Measurements from ENCODE around the gene TRABD.

TRABD gene

DNA sequence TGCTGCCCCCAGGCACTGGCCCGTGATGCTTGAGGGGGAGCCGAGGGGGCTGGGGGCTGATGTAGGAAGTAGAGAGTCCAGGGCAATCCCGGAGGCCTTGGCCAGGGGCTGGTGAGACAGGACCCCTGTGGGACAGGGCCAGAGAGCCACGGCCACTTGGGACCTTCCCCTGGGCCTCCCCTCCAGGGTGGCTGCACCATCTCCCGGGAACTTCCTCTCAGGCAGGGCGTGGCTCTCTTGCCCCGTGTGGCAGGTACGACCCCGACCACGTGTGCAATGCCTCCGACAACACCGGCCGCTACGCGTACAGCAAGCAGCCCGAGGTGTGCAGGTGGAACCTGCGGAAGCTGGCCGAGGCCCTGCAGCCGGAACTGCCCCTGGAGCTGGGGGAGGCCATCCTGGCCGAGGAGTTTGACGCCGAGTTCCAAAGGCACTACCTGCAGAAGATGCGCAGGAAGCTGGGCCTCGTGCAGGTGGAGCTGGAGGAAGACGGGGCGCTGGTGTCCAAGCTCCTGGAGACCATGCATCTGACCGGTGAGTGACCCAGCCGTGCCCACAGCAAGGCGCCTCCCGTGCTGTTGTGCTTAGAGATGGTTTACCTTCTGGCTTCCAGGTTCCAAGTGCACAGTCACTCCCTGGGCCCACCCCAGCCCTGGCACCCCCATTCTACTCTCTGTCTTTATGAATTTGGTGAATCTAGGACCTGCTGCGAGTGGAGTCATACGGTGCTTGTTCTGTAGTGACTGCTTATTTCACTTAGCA, 24.8 kb downstream of the TRABD start:
- no peaks in the 10 kb centered on the region for H3K9me3 ChIP-seq (ENCODE audit: insufficient read depth, low read depth, low read length)
- H3K27ac ChIP-seq (ENCODE audit: low read depth, low read length) = no peak overlapping the region
- H3K27me3 ChIP-seq (ENCODE audit: insufficient read depth, low read length) = no peaks in the 10 kb centered on the region
- H3K4me3 ChIP-seq (ENCODE audit: low read length) = no peak overlapping the region
- H3K4me1 ChIP-seq (ENCODE audit: insufficient read depth, low read length) = no peaks in the 10 kb centered on the region; the same call in 1 of the 2 replicates
- 96% methylated on average over 32 of the region's 32 CpGs for WGBS
- peaks cover 56% of the 10 kb centered on the region for H3K36me3 ChIP-seq (ENCODE audit: insufficient read depth, low read length)
- H3K9ac ChIP-seq (ENCODE audit: low read depth, low read length) = no peak overlapping the region

DNA sequence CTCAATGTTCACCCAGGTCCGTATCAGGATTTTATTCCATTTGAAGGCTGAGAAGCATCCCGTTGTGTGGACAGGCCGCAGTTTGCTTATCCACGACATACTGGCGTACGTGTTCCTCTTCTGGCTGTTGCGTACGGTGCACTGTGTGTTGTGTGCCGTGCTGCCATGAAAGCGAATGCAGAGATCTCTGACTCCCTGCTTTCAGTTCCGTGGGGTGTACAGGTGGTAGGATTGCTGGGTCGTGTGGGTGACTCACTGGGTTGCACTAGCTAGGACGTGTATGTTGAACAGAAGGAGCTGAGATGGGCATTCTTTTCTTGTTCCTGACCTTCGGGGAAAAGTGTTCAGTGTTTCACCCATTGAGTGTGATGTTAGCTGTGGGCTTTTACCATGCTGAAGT, 25.4 kb downstream of the TRABD start:
- H3K27ac ChIP-seq (ENCODE audit: low read depth, low read length) = no peak overlapping the region
- H3K27me3 ChIP-seq (ENCODE audit: insufficient read depth, low read length) = no peaks in the 10 kb centered on the region
- H3K4me3 ChIP-seq (ENCODE audit: low read length) = no peak overlapping the region
- no peaks in the 10 kb centered on the region; the same call in 1 of the 2 replicates for H3K4me1 ChIP-seq (ENCODE audit: insufficient read depth, low read length)
- H3K36me3 ChIP-seq (ENCODE audit: insufficient read depth, low read length) = peaks cover 62% of the 10 kb centered on the region
- H3K9ac ChIP-seq (ENCODE audit: low read depth, low read length) = no peak overlapping the region
- no peaks in the 10 kb centered on the region for H3K9me3 ChIP-seq (ENCODE audit: insufficient read depth, low read depth, low read length)
- WGBS = 96% methylated on average over 14 of the region's 14 CpGs

DNA sequence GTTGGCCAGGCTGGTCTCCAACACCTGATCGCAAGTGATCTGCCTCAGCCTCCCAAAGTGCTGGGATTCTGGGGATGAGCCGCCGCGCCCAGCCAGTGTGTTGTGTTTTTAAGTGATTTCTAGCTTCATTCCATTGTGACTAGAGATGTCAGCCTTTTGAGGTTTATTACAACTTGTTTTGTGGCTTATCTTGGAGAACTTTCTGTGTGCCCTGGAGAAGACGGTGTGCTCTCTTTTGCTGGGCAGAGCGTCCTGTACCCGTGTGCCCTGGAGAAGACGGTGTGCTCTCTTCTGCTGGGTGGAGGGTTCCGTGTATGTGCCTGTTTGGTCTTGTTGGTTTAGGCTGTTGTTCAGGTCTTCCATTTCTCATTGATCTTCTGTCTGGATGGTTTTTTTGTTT, 27.6 kb downstream of the TRABD start:
- Histone ChIP-seq H3K9ac (ENCODE audit: low read depth, low read length) (no peak overlapping the region), H3K4me3 (ENCODE audit: low read length) (no peak overlapping the region), H3K27me3 (ENCODE audit: insufficient read depth, low read length) (no peaks in the 10 kb centered on the region), H3K27ac (ENCODE audit: low read depth, low read length) (no peak overlapping the region), H3K9me3 (ENCODE audit: insufficient read depth, low read depth, low read length) (no peaks in the 10 kb centered on the region), H3K36me3 (ENCODE audit: insufficient read depth, low read length) (peaks cover 78% of the 10 kb centered on the region), H3K4me1 (ENCODE audit: insufficient read depth, low read length) (no peaks in the 10 kb centered on the region)
- 94% methylated on average over 9 of the region's 9 CpGs for WGBS

DNA sequence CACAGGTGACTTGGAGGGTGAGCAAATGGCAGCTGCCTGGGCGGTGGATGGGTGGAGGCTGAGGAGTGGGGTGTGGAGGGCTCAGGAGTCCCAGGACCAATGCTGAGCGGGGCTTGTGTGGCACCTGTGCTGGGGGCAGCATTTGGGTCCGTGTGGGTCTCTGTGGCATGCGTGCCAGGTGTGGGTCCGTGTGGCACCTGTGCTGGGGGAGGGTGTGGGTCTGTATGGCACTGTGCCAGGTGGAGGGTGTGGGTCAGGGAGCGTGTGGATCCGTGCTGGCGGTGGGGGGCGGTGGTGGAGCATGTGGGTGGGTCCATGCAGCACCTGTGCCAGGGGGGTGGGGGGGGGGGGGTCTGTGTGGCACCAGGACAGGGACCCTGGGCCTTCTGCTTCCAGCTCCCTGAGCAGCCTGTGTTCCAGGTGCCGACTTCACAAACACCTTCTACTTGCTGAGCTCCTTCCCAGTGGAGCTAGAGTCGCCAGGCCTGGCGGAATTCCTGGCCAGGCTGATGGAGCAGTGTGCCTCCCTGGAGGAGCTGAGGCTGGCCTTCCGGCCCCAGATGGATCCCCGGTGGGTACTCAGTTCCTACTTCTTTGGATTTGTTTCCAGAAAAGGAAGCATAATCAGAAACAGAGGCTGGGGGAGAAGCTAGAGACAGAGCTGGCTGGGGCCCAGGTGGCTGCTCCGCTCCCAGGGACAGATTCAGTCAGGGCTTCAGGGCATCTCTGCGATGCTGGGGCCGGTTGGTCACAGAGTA, 29.8 kb downstream of the TRABD start:
- Histone ChIP-seq H3K27me3 (ENCODE audit: insufficient read depth, low read length) (no peaks in the 10 kb centered on the region), H3K27ac (ENCODE audit: low read depth, low read length) (no peak overlapping the region), H3K9me3 (ENCODE audit: insufficient read depth, low read depth, low read length) (no peaks in the 10 kb centered on the region), H3K9ac (ENCODE audit: low read depth, low read length) (no peak overlapping the region), H3K4me1 (ENCODE audit: insufficient read depth, low read length) (no peaks in the 10 kb centered on the region), H3K4me3 (ENCODE audit: low read length) (no peak overlapping the region), H3K36me3 (ENCODE audit: insufficient read depth, low read length) (peaks cover 89% of the 10 kb centered on the region)
- WGBS = 97% methylated on average over 17 of the region's 17 CpGs

DNA sequence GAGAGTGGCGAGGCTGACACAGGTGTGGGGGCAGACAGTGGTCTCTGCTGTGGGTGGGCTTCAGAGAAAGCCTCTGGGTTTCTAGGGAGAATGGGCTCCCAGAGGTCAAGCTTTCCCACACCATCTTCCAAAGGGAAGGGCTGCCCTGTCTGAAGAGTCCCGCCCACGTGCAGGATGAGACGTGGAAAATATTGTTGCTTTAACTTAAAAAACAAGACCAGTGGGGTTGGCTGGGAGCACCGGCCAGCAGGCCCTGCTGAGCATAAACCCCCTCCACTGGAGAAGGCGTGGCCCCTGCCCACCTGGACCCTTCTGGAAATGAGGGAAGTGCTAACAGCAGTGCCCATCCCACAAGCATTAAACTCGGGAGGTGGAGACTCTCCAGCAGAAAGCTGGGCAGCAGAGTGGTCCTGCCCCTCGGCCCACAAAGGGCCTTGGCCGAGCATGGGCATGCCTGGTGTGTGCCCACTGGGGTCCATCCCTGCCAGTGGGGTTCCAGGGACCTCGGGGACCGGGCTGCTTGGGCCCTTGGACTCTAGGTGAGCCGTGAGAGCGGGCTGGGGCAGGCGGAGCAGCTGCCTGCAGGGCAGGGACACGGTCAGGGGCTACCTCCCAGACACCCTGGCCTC, 30.5 kb downstream of the TRABD start:
- peaks cover 89% of the 10 kb centered on the region for H3K36me3 ChIP-seq (ENCODE audit: insufficient read depth, low read length)
- H3K9me3 ChIP-seq (ENCODE audit: insufficient read depth, low read depth, low read length) = no peaks in the 10 kb centered on the region
- 95% methylated on average over 15 of the region's 15 CpGs for WGBS
- no peaks in the 10 kb centered on the region for H3K27me3 ChIP-seq (ENCODE audit: insufficient read depth, low read length)
- no peaks in the 10 kb centered on the region for H3K4me1 ChIP-seq (ENCODE audit: insufficient read depth, low read length)
- no peak overlapping the region for H3K9ac ChIP-seq (ENCODE audit: low read depth, low read length)
- no peak overlapping the region for H3K27ac ChIP-seq (ENCODE audit: low read depth, low read length)
- no peak overlapping the region for H3K4me3 ChIP-seq (ENCODE audit: low read length)

DNA sequence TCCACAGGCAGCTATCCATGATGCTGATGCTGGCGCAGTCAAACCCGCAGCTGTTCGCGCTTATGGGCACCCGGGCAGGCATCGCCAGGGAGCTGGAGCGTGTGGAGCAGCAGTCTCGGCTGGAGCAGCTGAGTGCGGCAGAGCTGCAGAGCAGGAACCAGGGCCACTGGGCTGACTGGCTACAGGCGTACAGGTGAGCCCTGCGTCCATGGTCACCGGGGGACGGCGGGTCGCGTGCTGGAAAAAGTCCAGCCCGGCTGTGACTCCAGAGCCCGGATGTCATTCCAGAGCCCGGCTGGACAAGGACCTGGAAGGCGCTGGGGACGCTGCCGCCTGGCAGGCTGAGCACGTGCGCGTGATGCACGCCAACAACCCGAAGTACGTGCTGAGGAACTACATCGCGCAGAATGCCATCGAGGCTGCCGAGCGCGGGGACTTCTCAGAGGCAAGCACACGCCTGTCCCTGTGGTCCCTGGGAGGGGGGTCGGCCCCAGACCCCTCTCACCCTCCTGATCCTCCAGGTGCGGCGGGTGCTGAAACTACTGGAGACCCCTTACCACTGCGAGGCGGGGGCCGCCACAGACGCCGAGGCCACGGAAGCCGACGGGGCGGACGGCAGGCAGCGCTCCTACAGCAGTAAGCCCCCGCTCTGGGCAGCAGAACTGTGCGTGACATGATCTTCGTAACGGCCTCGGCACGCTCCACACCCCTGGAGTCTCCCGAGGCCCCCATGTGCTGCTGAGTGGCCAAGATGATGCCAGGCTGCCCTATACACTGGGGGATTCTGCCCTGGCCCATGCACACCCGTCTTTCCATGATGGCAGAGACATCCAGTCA, 31.2 kb downstream of the TRABD start:
- Histone ChIP-seq H3K9ac (ENCODE audit: low read depth, low read length) (no peak overlapping the region), H3K4me3 (ENCODE audit: low read length) (no peak overlapping the region), H3K27me3 (ENCODE audit: insufficient read depth, low read length) (no peaks in the 10 kb centered on the region), H3K27ac (ENCODE audit: low read depth, low read length) (no peak overlapping the region), H3K4me1 (ENCODE audit: insufficient read depth, low read length) (no peaks in the 10 kb centered on the region), H3K36me3 (ENCODE audit: insufficient read depth, low read length) (peaks cover 92% of the 10 kb centered on the region), H3K9me3 (ENCODE audit: insufficient read depth, low read depth, low read length) (no peaks in the 10 kb centered on the region)
- WGBS = 96% methylated on average over 57 of the region's 57 CpGs

GRCh38 chr22:50217543-50218152, 31.9 kb downstream of the TRABD start:
- no peaks in the 10 kb centered on the region for H3K9me3 ChIP-seq (ENCODE audit: insufficient read depth, low read depth, low read length)
- WGBS = 94% methylated on average over 21 of the region's 21 CpGs
- no peak overlapping the region for H3K9ac ChIP-seq (ENCODE audit: low read depth, low read length)
- H3K27me3 ChIP-seq (ENCODE audit: insufficient read depth, low read length) = no peaks in the 10 kb centered on the region
- H3K4me1 ChIP-seq (ENCODE audit: insufficient read depth, low read length) = no peaks in the 10 kb centered on the region
- no peak overlapping the region for H3K27ac ChIP-seq (ENCODE audit: low read depth, low read length)
- no peak overlapping the region for H3K4me3 ChIP-seq (ENCODE audit: low read length)
- peaks cover 91% of the 10 kb centered on the region for H3K36me3 ChIP-seq (ENCODE audit: insufficient read depth, low read length)

- no peak overlapping the region for H3K27ac ChIP-seq (ENCODE audit: low read depth, low read length)
- no peaks in the 10 kb centered on the region for H3K9me3 ChIP-seq (ENCODE audit: insufficient read depth, low read depth, low read length)
- H3K4me3 ChIP-seq (ENCODE audit: low read length) = no peak overlapping the region
- H3K9ac ChIP-seq (ENCODE audit: low read depth, low read length) = no peak overlapping the region
- H3K27me3 ChIP-seq (ENCODE audit: insufficient read depth, low read length) = no peaks in the 10 kb centered on the region
- H3K4me1 ChIP-seq (ENCODE audit: insufficient read depth, low read length) = no peaks in the 10 kb centered on the region
- 92% methylated on average over 43 of the region's 43 CpGs for WGBS
- H3K36me3 ChIP-seq (ENCODE audit: insufficient read depth, low read length) = peaks cover 90% of the 10 kb centered on the region
These were observed 32.7 kb downstream of the TRABD start for GRCh38 chr22:50218153-50218995.

DNA sequence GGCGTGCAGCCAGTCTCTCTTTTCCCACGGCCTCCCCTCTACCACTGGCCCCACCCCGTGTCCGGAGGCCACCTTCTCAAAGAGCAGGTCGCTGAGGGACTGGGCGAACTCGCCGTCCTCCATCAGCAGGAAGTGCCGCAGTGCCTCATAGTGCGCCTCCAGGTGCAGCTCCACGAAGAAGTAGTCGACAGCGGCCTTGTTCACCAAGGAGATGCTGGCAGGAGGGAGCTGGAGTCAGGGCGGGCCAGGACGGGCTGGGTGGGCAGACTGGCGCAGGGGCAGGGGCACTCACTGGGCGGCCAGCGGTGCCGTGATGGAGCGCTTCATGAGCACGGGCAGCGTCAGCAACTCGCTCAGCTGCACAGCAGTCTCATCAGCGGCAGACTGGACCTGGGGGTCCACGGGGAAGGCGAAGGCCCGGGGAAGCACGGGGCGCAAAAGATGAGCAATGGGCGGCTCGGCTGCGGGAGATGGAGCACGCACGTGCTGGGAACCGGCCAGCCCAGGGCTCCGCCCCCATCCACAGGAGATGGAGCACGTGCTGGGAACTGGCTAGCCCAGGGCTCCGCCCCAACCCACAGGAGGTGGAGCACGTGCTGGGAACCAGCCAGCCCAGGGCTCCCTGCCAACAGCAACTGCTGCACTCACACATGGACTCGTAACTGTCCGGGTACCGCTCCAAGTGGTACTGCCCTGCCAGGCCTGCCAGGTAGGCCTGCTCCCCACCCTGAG, 33.4 kb downstream of the TRABD start:
- no peak overlapping the region for H3K9ac ChIP-seq (ENCODE audit: low read depth, low read length)
- no peak overlapping the region for H3K4me3 ChIP-seq (ENCODE audit: low read length)
- H3K4me1 ChIP-seq (ENCODE audit: insufficient read depth, low read length) = no peaks in the 10 kb centered on the region
- H3K27me3 ChIP-seq (ENCODE audit: insufficient read depth, low read length) = no peaks in the 10 kb centered on the region
- H3K27ac ChIP-seq (ENCODE audit: low read depth, low read length) = no peak overlapping the region
- peaks cover 89% of the 10 kb centered on the region for H3K36me3 ChIP-seq (ENCODE audit: insufficient read depth, low read length)
- no peaks in the 10 kb centered on the region for H3K9me3 ChIP-seq (ENCODE audit: insufficient read depth, low read depth, low read length)
- WGBS = 88% methylated on average over 42 of the region's 42 CpGs

All from HUES64 (cell line).